ENCODE data around the gene USP37. TPM values are rescaled to one million over a fixed set of nuclear protein-coding genes. Genes with fewer than 3 reads are reported as not detected.

Gene USP37
- total RNA-seq, 1 experiment from 2014 or later, result 23.5 TPM

DNA sequence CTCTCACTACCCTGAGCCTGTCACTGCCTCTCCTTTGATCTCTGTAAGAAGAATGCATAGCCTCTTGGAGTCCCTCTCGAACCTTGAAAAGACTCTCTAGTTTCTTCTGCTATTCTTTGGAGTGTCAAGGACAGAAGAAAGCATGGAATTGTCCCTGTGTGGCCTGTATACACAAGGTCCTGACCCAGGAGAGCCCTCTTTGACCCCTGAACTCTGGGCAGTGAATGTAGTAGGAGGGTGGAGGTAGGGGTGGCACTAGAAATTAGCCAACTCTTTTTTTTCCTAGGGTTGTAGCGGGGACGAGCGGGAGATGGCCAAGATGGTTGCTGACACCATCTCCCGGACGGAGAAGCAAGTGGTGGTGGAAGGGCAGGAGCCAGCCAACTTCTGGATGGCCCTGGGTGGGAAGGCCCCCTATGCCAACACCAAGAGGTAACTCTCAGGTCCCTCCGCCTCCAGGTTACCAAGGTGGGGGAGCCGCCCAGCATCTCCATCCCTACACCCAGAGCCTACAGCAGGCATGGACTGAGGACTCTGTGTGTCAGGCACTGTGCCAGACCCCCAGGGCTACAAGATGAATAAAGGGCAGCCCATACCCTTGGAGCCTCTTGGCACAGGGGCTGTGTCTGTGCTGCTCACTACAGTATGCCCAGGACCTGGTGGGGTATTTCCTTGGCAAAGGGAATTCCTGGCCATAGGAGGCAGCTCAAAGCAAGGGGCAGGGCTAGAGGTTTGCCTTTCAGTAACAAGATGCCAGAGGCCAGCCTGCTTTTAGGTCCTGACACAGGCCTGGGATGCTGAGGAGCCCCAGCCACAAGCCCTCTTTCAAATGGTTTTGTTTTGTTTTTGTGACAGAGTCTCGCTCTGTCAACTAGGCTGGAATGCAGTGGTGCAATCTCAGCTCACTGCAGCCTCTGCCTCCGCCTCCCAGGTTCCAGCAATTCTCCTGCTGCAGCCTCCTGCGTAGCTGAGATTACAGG is 132.9 kb downstream of the USP37 start (continued):
- TF ChIP-seq EZH2phosphoT487 (IDR thresholded peaks at IDR 0.05; ENCODE audit: borderline replicate concordance) (no peak), CEBPB (IDR thresholded peaks at IDR 0.05; ENCODE audit: low read depth) (no peak), EZH2 (IDR thresholded peaks at IDR 0.05) (no peak), ELF1 (IDR thresholded peaks at IDR 0.05; ENCODE audit: borderline replicate concordance, low read depth) (no peak)

DNA sequence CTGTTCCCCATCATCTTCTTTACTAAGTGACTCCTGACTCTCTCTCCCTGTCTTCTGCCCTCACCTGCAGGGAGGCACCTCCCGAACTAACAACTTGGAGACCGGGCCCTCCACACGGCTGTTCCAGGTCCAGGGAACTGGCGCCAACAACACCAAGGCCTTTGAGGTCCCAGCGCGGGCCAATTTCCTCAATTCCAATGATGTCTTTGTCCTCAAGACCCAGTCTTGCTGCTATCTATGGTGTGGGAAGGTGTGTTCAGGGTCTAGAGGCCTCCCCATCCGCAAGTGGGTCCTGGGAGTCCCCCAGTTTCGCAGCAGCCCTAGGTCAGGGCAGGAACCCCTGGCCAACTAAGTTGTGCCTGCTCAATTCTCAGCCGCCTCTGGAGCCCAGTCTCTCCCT is 133.7 kb downstream of the USP37 start:
- ATAC-seq (no peak), DNase-seq (ENCODE audit: low read depth, low spot score) (no peak)
- Histone ChIP-seq H3K4me3 (replicated peaks in 1 of 2; ENCODE audit: low read depth in 1 of 2, low read length in 2 of 2) (no peak overlapping the region), H3K36me3 (ENCODE audit: control insufficient read depth in 1 of 2, insufficient read depth in 2 of 2, low read length in 2 of 2) (no peaks in the 10 kb centered on the region), H4K20me1 (ENCODE audit: insufficient read depth) (no peaks in the 10 kb centered on the region), H3K4me1 (ENCODE audit: control insufficient read depth in 1 of 2, insufficient read depth in 2 of 2, low read length in 2 of 2) (no peaks in the 10 kb centered on the region), H3K79me2 (ENCODE audit: insufficient read depth, low read length) (no peaks in the 10 kb centered on the region), H3K9me3 (ENCODE audit: control insufficient read depth in 1 of 2, insufficient read depth in 1 of 2, low read depth in 1 of 2, low read length in 2 of 2) (no peaks in the 10 kb centered on the region), H3K4me2 (ENCODE audit: low read length) (no peak overlapping the region), H3K9ac (ENCODE audit: low read length) (no peak overlapping the region), H3K27ac (ENCODE audit: low read depth, low read length) (no peak overlapping the region), H3K9me2 (ENCODE audit: insufficient read depth) (no peaks in the 10 kb centered on the region), H2AFZ (ENCODE audit: low read depth, low read length, poor library complexity, severe bottlenecking) (no peak overlapping the region), H3K27me3 (ENCODE audit: insufficient read depth, low read length) (no peaks in the 10 kb centered on the region)
- RAD21 ChIA-PET (ENCODE audit: low non-redundant PET in 1 of 2, low total read pairs in 2 of 2, uncharacterized antibody in 2 of 2, unreplicated experiment in 2 of 2), result no interaction called here
- intact Hi-C loops (cut with micrococcal nuclease), result no loop called here
- POLR2A ChIA-PET, result no interaction called here
- TF ChIP-seq FOSL1 (IDR thresholded peaks at IDR 0.05; ENCODE audit: low read depth) (no peak), ELF1 (IDR thresholded peaks at IDR 0.05; ENCODE audit: borderline replicate concordance, low read depth) (no peak), JUND (IDR thresholded peaks at IDR 0.05) (no peak), EZH2phosphoT487 (IDR thresholded peaks at IDR 0.05; ENCODE audit: borderline replicate concordance) (no peak), TCF7L2 (IDR thresholded peaks at IDR 0.05; ENCODE audit: borderline replicate concordance, extremely low read depth, insufficient read depth, insufficient read length) (no peak), POLR2AphosphoS5 (IDR thresholded peaks at IDR 0.05; ENCODE audit: low read depth, low read length) (no peak), ZFX (IDR thresholded peaks at IDR 0.05) (no peak), CEBPB (IDR thresholded peaks at IDR 0.05; ENCODE audit: low read depth) (no peak), EZH2 (IDR thresholded peaks at IDR 0.05) (no peak), ZNF274 (IDR thresholded peaks at IDR 0.05; ENCODE audit: low read depth, low read length) (no peak), RAD21 (IDR thresholded peaks at IDR 0.05; ENCODE audit: low read depth) (no peak), YY1 (IDR thresholded peaks at IDR 0.05; ENCODE audit: extremely low read depth, insufficient replicate concordance, low read depth, low read length) (no peak), SIN3A (IDR thresholded peaks at IDR 0.05; ENCODE audit: low read depth) (no peak), POLR2A (IDR thresholded peaks at IDR 0.05; ENCODE audit: borderline replicate concordance, extremely low read depth, insufficient read depth, insufficient read length) (no peak)
- TF ChIP-seq, protein P1, sequence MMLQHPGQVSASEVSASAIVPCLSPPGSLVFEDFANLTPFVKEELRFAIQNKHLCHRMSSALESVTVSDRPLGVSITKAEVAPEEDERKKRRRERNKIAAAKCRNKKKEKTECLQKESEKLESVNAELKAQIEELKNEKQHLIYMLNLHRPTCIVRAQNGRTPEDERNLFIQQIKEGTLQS (IDR thresholded peaks at IDR 0.05), result no peak
- TF ChIP-seq, protein P2, sequence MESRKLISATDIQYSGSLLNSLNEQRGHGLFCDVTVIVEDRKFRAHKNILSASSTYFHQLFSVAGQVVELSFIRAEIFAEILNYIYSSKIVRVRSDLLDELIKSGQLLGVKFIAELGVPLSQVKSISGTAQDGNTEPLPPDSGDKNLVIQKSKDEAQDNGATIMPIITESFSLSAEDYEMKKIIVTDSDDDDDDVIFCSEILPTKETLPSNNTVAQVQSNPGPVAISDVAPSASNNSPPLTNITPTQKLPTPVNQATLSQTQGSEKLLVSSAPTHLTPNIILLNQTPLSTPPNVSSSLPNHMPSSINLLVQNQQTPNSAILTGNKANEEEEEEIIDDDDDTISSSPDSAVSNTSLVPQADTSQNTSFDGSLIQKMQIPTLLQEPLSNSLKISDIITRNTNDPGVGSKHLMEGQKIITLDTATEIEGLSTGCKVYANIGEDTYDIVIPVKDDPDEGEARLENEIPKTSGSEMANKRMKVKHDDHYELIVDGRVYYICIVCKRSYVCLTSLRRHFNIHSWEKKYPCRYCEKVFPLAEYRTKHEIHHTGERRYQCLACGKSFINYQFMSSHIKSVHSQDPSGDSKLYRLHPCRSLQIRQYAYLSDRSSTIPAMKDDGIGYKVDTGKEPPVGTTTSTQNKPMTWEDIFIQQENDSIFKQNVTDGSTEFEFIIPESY (IDR thresholded peaks at IDR 0.05; ENCODE audit: extremely low read depth, insufficient replicate concordance, low read length), result no peak
- no TSS peak for BruUV-seq (replicated peaks)
- CTCF ChIA-PET, result no interaction called here

All from HCT116 (cell line).